Mesendoderm (in vitro differentiated cells): Measurements from ENCODE around the gene NOD2.

Source experiments
- DNase-seq: peaks from one replicate; pipeline ENCODE4 v3.0.0; 2013
- H2AK5ac ChIP-seq: 2 replicates; pipeline ENCODE4 v1.6.1; 2013; ENCODE audit warnings: low read length, inconsistent platforms
- H2BK120ac ChIP-seq: 2 replicates; pipeline ENCODE4 v1.6.1; 2013; ENCODE audit warnings: low read depth, mild to moderate bottlenecking, low read length, moderate library complexity, mixed read lengths
- H2BK15ac ChIP-seq: replicated peaks from 2 replicates; pipeline ENCODE4 v1.6.1; 2013; ENCODE audit warnings: low read depth, mild to moderate bottlenecking, moderate library complexity
- H2BK5ac ChIP-seq: 2 replicates; pipeline ENCODE4 v1.6.1; 2013; ENCODE audit warnings: low read length, inconsistent platforms
- H3K18ac ChIP-seq: 2 replicates; pipeline ENCODE4 v1.6.1; 2013; ENCODE audit warnings: mild to moderate bottlenecking, low read length, mixed read lengths
- H3K23ac ChIP-seq: one replicate; pipeline ENCODE4 v1.6.1; 2013; ENCODE audit warnings: low read length
- H3K27ac ChIP-seq: 2 replicates; pipeline ENCODE4 v1.5.1; 2013; ENCODE audit warnings: low read depth, mild to moderate bottlenecking, inconsistent platforms, low read length, moderate library complexity
- H3K27me3 ChIP-seq: 2 replicates; pipeline ENCODE4 v1.6.1; 2013; ENCODE audit warnings: low read length, control low read depth, mild to moderate bottlenecking, inconsistent platforms; ENCODE audit not compliant: insufficient read depth, poor library complexity
- H3K36me3 ChIP-seq: 2 replicates; pipeline ENCODE4 v1.6.1; 2013; ENCODE audit warnings: low read length, inconsistent platforms; ENCODE audit not compliant: control insufficient read depth, insufficient read depth
- H3K4ac ChIP-seq: one replicate; pipeline ENCODE4 v1.6.1; 2013; ENCODE audit warnings: low read depth, mild to moderate bottlenecking, low read length, moderate library complexity
- H3K4me1 ChIP-seq: 2 replicates; pipeline ENCODE4 v1.6.1; 2013; ENCODE audit warnings: low read depth, low read length, inconsistent platforms; ENCODE audit not compliant: control insufficient read depth
- H3K4me2 ChIP-seq: 2 replicates; pipeline ENCODE4 v1.6.1; 2013; ENCODE audit warnings: low read length
- H3K4me3 ChIP-seq: 2 replicates; pipeline ENCODE4 v1.5.1; 2013; ENCODE audit warnings: mild to moderate bottlenecking, low read length
- H3K56ac ChIP-seq: one replicate; pipeline ENCODE4 v1.6.1; 2013; ENCODE audit warnings: low read length
- H3K79me1 ChIP-seq: 2 replicates; pipeline ENCODE4 v1.6.1; 2013; ENCODE audit warnings: low read length, inconsistent platforms
- H3K79me2 ChIP-seq: 2 replicates; pipeline ENCODE4 v1.6.1; 2013; ENCODE audit warnings: mild to moderate bottlenecking, low read length; ENCODE audit not compliant: control insufficient read depth, insufficient read depth
- H3K9ac ChIP-seq: 2 replicates; pipeline ENCODE4 v1.6.1; 2013; ENCODE audit warnings: low read length, inconsistent platforms
- H4K5ac ChIP-seq: one replicate; pipeline ENCODE4 v1.6.1; 2013; ENCODE audit warnings: low read length
- H4K8ac ChIP-seq: one replicate; pipeline ENCODE4 v1.6.1; 2013; ENCODE audit warnings: low read depth, mild to moderate bottlenecking, control low read depth, low read length, moderate library complexity
- WGBS: extraction: QIAGEN DNeasy Blood & Tissue Kit; methylation state at CpG from one replicate; pipeline ENCODE4 v1.1.7; 2013; ENCODE audit warnings: low lambda C conversion rate, missing lambda C conversion rate; ENCODE audit not compliant: insufficient coverage; ENCODE audit errors: extremely low coverage; 5-methylcytosine and 5-hydroxymethylcytosine counted together

Gene NOD2

GRCh38 chr16:50745940-50746339 lies 52.5 kb downstream of the NOD2 start:
- no peaks in the 10 kb centered on the region for H3K79me1 ChIP-seq
- no peak overlapping the region for H3K4ac ChIP-seq
- no peaks in the 10 kb centered on the region for H3K36me3 ChIP-seq
- H3K27ac ChIP-seq, result no peak overlapping the region
- H2BK15ac ChIP-seq, result no peak overlapping the region
- H2BK120ac ChIP-seq, result no peak overlapping the region
- peaks cover 2% of the 10 kb centered on the region for H3K4me1 ChIP-seq
- no peak overlapping the region for H3K18ac ChIP-seq
- H3K27me3 ChIP-seq, result no peaks in the 10 kb centered on the region
- no peak overlapping the region for H3K4me2 ChIP-seq
- H2AK5ac ChIP-seq, result no peak overlapping the region
- no peak overlapping the region for H3K56ac ChIP-seq
- no peak overlapping the region for H4K5ac ChIP-seq
- H3K23ac ChIP-seq, result no peak overlapping the region
- DNase-seq, result no peak
- H3K9ac ChIP-seq, result no peak overlapping the region
- no peaks in the 10 kb centered on the region for H3K79me2 ChIP-seq
- no peak overlapping the region for H3K4me3 ChIP-seq
- no peak overlapping the region for H4K8ac ChIP-seq
- no peak overlapping the region for H2BK5ac ChIP-seq
- no CpG with 5 or more reads among the region's 4 CpGs for WGBS

GRCh38 chr16:50747207-50747956 lies 54.0 kb downstream of the NOD2 start:
- Histone ChIP-seq H2AK5ac (no peak overlapping the region), H4K5ac (no peak overlapping the region), H3K4me2 (no peak overlapping the region), H3K4me1 (no peaks in the 10 kb centered on the region), H3K36me3 (no peaks in the 10 kb centered on the region), H3K4me3 (no peak overlapping the region), H3K9ac (no peak overlapping the region), H2BK5ac (no peak overlapping the region), H3K4ac (no peak overlapping the region), H3K79me2 (no peaks in the 10 kb centered on the region), H3K79me1 (no peaks in the 10 kb centered on the region), H3K18ac (no peak overlapping the region), H4K8ac (no peak overlapping the region), H2BK120ac (no peak overlapping the region), H3K27ac (no peak overlapping the region), H3K56ac (no peak overlapping the region), H3K27me3 (no peaks in the 10 kb centered on the region), H3K23ac (no peak overlapping the region), H2BK15ac (no peak overlapping the region)
- peak; percentile 43 for DNase-seq
- WGBS, result no CpG with 5 or more reads among the region's 7 CpGs

GRCh38 chr16:50751528-50751927 lies 58.1 kb downstream of the NOD2 start:
- Histone ChIP-seq H2BK5ac (no peak overlapping the region), H3K18ac (no peak overlapping the region), H2AK5ac (no peak overlapping the region), H3K4ac (no peak overlapping the region), H3K56ac (no peak overlapping the region), H3K9ac (no peak overlapping the region), H3K4me1 (no peaks in the 10 kb centered on the region), H2BK120ac (no peak overlapping the region), H3K4me2 (no peak overlapping the region), H3K79me1 (no peaks in the 10 kb centered on the region), H4K8ac (no peak overlapping the region), H3K27ac (no peak overlapping the region), H3K36me3 (no peaks in the 10 kb centered on the region), H3K27me3 (no peaks in the 10 kb centered on the region), H4K5ac (no peak overlapping the region), H2BK15ac (no peak overlapping the region), H3K4me3 (no peak overlapping the region), H3K23ac (no peak overlapping the region), H3K79me2 (no peaks in the 10 kb centered on the region)
- no peak for DNase-seq
- no CpG with 5 or more reads among the region's 6 CpGs for WGBS

GRCh38 chr16:50752471-50753235 lies 59.2 kb downstream of the NOD2 start:
- no peaks in the 10 kb centered on the region for H3K79me1 ChIP-seq
- H3K79me2 ChIP-seq, result no peaks in the 10 kb centered on the region
- no CpG with 5 or more reads among the region's 4 CpGs for WGBS
- no peak overlapping the region for H3K23ac ChIP-seq
- no peak overlapping the region for H3K9ac ChIP-seq
- H3K4me1 ChIP-seq, result no peaks in the 10 kb centered on the region
- no peak overlapping the region for H2BK120ac ChIP-seq
- no peak overlapping the region for H2BK15ac ChIP-seq
- H3K27ac ChIP-seq, result no peak overlapping the region
- H3K18ac ChIP-seq, result no peak overlapping the region
- H3K36me3 ChIP-seq, result no peaks in the 10 kb centered on the region
- no peak overlapping the region for H2BK5ac ChIP-seq
- H4K8ac ChIP-seq, result no peak overlapping the region
- no peak overlapping the region for H3K4me2 ChIP-seq
- H4K5ac ChIP-seq, result no peak overlapping the region
- H3K27me3 ChIP-seq, result no peaks in the 10 kb centered on the region
- H3K56ac ChIP-seq, result no peak overlapping the region
- H2AK5ac ChIP-seq, result no peak overlapping the region
- DNase-seq, result no peak
- no peak overlapping the region for H3K4ac ChIP-seq
- H3K4me3 ChIP-seq, result no peak overlapping the region

- Histone ChIP-seq H3K18ac (no peak overlapping the region), H3K4me3 (no peak overlapping the region), H3K4me1 (no peaks in the 10 kb centered on the region), H3K27me3 (no peaks in the 10 kb centered on the region), H2BK120ac (no peak overlapping the region), H3K23ac (no peak overlapping the region), H2AK5ac (no peak overlapping the region), H3K9ac (no peak overlapping the region), H3K4ac (no peak overlapping the region), H4K5ac (no peak overlapping the region), H3K36me3 (no peaks in the 10 kb centered on the region), H2BK5ac (no peak overlapping the region), H4K8ac (no peak overlapping the region), H2BK15ac (no peak overlapping the region), H3K56ac (no peak overlapping the region), H3K27ac (no peak overlapping the region), H3K79me2 (no peaks in the 10 kb centered on the region), H3K4me2 (no peak overlapping the region), H3K79me1 (no peaks in the 10 kb centered on the region)
- DNase-seq, result peak; percentile 46
- WGBS, result no CpG with 5 or more reads among the region's 3 CpGs
Measured at GRCh38 chr16:50756473-50756872, 63.1 kb downstream of the NOD2 start.
